ENCODE measurements around the gene AKR1E2. TPM values are rescaled to one million over a fixed set of nuclear protein-coding genes. Genes with fewer than 3 reads are reported as not detected.

Gene AKR1E2
- total RNA-seq (2014; rRNA removed; shearing (Covaris generic)) = not detected in 2 replicates

DNA sequence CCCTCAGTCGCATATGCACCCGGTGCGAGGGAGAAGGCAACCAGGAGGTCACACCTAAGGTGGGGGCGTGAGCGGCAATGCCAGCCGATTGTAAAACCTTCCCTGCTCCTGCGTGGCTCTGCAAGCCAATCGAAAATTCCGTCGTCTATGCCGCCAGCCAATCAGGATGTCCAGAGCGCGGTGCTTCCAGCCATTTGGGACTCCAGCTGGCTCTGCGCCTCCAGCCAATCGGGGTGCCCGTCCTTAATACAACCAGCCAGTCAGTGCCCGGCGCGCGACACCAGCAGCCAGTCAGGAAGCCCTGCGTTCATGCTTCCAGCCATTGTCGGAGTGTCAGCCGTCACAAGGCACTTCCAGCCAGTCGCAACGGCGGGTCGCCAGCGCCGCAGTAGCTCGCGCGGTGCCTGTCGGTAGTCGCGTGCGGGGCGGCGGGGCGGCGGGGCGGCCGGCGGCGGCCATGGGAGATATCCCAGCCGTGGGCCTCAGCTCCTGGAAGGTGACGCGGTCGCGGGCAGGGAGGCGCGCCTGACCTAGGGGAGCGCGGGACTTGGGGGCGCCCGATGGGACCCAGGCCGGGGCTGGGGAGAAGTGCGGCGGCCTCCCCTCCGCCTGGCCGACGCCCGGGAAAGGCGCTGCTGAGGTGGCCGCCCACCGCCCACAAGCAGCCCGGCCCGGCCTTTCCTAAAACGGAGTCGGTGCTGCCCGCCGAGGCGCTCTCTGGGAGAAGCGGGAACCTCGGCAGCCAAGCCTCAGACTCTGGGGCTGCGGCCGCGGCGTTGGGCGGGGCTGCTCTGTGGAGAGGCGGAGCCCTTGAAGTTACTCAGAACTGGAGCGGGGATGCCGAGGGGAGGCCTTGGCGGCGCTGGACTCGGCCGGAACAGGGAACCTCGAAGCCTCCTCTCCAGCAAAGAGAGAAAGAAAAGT, at the start of gene AKR1E2:
Gene AKR1E2 (plus strand): TSS at position 340 of the 924 bp plus-strand sequence. CDS start 118 bp downstream, at position 458.

Other genes with a start within 250 kb of the AKR1E2 start
- 2.2 and 3.2 TPM in 2 replicates for gene AKR1C1, start 137.2 kb downstream of the AKR1E2 start, total RNA-seq (2014; rRNA removed; shearing (Covaris generic))
- 10.1 and 17.8 TPM in 2 replicates for gene AKR1C2, start 177.7 kb downstream of the AKR1E2 start, total RNA-seq (2014; rRNA removed; shearing (Covaris generic))

All from A375 (cell line).